Dendritic cell treated with granulocyte-macrophage colony-stimulating factor and Interleukin-4, amounts not matched to agents 40 ng/mL and 50 ng/mL, for 4 days (primary cell): ENCODE results near the gene IL36G.

Source experiments
- H3K27ac Mint-ChIP-seq: one replicate; pipeline ENCODE4 v1.8.0; 2022; ENCODE audit warnings: mild to moderate bottlenecking, mixed read lengths
- H3K27me3 Mint-ChIP-seq: one replicate; pipeline ENCODE4 v1.8.0; 2022; ENCODE audit warnings: mild to moderate bottlenecking, mixed read lengths
- H3K36me3 Mint-ChIP-seq: one replicate; pipeline ENCODE4 v1.8.0; 2022; ENCODE audit warnings: low read depth, mixed read lengths
- H3K4me1 Mint-ChIP-seq: one replicate; pipeline ENCODE4 v1.8.0; 2022; ENCODE audit warnings: low read depth, mixed read lengths
- H3K4me3 Mint-ChIP-seq: one replicate; pipeline ENCODE4 v1.8.0; 2022; ENCODE audit warnings: mild to moderate bottlenecking, moderate library complexity, mixed read lengths
- H3K9me3 Mint-ChIP-seq: one replicate; pipeline ENCODE4 v1.8.0; 2022; ENCODE audit warnings: mixed read lengths
- intact Hi-C: fragments of 100-400 bp; cut with micrococcal nuclease; formaldehyde crosslinking; loops from one replicate; pipeline ENCODE4 v1.15.0; 2022

IL36G gene

GRCh38 chr2:112957511-112957910 lies 20.3 kb upstream of the IL36G start:
- Mint-ChIP-seq H3K4me3 (no peak overlapping the region), H3K27me3 (no peaks in the 10 kb centered on the region), H3K27ac (no peak overlapping the region), H3K9me3 (no peaks in the 10 kb centered on the region), H3K36me3 (no peaks in the 10 kb centered on the region), H3K4me1 (no peaks in the 10 kb centered on the region)
- intact Hi-C loops, result no loop called here

- Mint-ChIP-seq H3K27ac (no peak overlapping the region), H3K9me3 (no peaks in the 10 kb centered on the region), H3K36me3 (no peaks in the 10 kb centered on the region), H3K27me3 (no peaks in the 10 kb centered on the region), H3K4me3 (no peak overlapping the region), H3K4me1 (no peaks in the 10 kb centered on the region)
- intact Hi-C loops, result no loop called here
Measured at GRCh38 chr2:112958428-112959108, 19.2 kb upstream of the IL36G start.

GRCh38 chr2:112959109-112959812 lies 18.5 kb upstream of the IL36G start:
- H3K36me3 Mint-ChIP-seq, result no peaks in the 10 kb centered on the region
- H3K4me3 Mint-ChIP-seq, result no peak overlapping the region
- no peak overlapping the region for H3K27ac Mint-ChIP-seq
- no peaks in the 10 kb centered on the region for H3K9me3 Mint-ChIP-seq
- no peaks in the 10 kb centered on the region for H3K27me3 Mint-ChIP-seq
- intact Hi-C loops, result no loop called here
- no peaks in the 10 kb centered on the region for H3K4me1 Mint-ChIP-seq

- intact Hi-C loops, result no loop called here
- Mint-ChIP-seq H3K27ac (no peak overlapping the region), H3K4me1 (no peaks in the 10 kb centered on the region), H3K9me3 (no peaks in the 10 kb centered on the region), H3K36me3 (no peaks in the 10 kb centered on the region), H3K27me3 (no peaks in the 10 kb centered on the region), H3K4me3 (no peak overlapping the region)
Measured at GRCh38 chr2:112960230-112960825, 17.5 kb upstream of the IL36G start.

- H3K4me1 Mint-ChIP-seq, result no peaks in the 10 kb centered on the region
- H3K9me3 Mint-ChIP-seq, result no peaks in the 10 kb centered on the region
- H3K4me3 Mint-ChIP-seq, result no peak overlapping the region
- no peaks in the 10 kb centered on the region for H3K36me3 Mint-ChIP-seq
- no peak overlapping the region for H3K27ac Mint-ChIP-seq
- no peaks in the 10 kb centered on the region for H3K27me3 Mint-ChIP-seq
- intact Hi-C loops, result no loop called here
Measured at GRCh38 chr2:112962308-112963175, 15.3 kb upstream of the IL36G start.

GRCh38 chr2:112967023-112967422 lies 10.8 kb upstream of the IL36G start:
- intact Hi-C loops, result no loop called here
- Mint-ChIP-seq H3K36me3 (no peaks in the 10 kb centered on the region), H3K4me1 (no peaks in the 10 kb centered on the region), H3K27ac (no peak overlapping the region), H3K4me3 (no peak overlapping the region), H3K27me3 (peaks cover 5% of the 10 kb centered on the region), H3K9me3 (no peaks in the 10 kb centered on the region)

GRCh38 chr2:112972423-112973086 lies 5.3 kb upstream of the IL36G start:
- intact Hi-C loops, result no loop called here
- Mint-ChIP-seq H3K4me1 (no peaks in the 10 kb centered on the region), H3K27me3 (peaks cover 8% of the 10 kb centered on the region), H3K4me3 (no peak overlapping the region), H3K27ac (no peak overlapping the region), H3K36me3 (no peaks in the 10 kb centered on the region), H3K9me3 (no peaks in the 10 kb centered on the region)

- Mint-ChIP-seq H3K27me3 (peaks cover 8% of the 10 kb centered on the region), H3K4me1 (no peaks in the 10 kb centered on the region), H3K4me3 (no peak overlapping the region), H3K36me3 (no peaks in the 10 kb centered on the region), H3K27ac (no peak overlapping the region), H3K9me3 (no peaks in the 10 kb centered on the region)
- intact Hi-C loops, result no loop called here
Measured at GRCh38 chr2:112973156-112973555, 4.7 kb upstream of the IL36G start.

GRCh38 chr2:112979731-112980130 lies 1.9 kb downstream of the IL36G start:
- Mint-ChIP-seq H3K27me3 (peaks cover 5% of the 10 kb centered on the region), H3K4me1 (no peaks in the 10 kb centered on the region), H3K27ac (no peak overlapping the region), H3K9me3 (no peaks in the 10 kb centered on the region), H3K4me3 (no peak overlapping the region), H3K36me3 (no peaks in the 10 kb centered on the region)
- intact Hi-C loops, result no loop called here

- no peaks in the 10 kb centered on the region for H3K36me3 Mint-ChIP-seq
- no peaks in the 10 kb centered on the region for H3K9me3 Mint-ChIP-seq
- peaks cover 5% of the 10 kb centered on the region for H3K27me3 Mint-ChIP-seq
- no peak overlapping the region for H3K27ac Mint-ChIP-seq
- no peaks in the 10 kb centered on the region for H3K4me1 Mint-ChIP-seq
- intact Hi-C loops, result no loop called here
- no peak overlapping the region for H3K4me3 Mint-ChIP-seq
Measured at GRCh38 chr2:112980537-112980936, 2.7 kb downstream of the IL36G start.

GRCh38 chr2:112985090-112985489 lies 7.3 kb downstream of the IL36G start:
- H3K9me3 Mint-ChIP-seq, result peaks cover 9% of the 10 kb centered on the region
- intact Hi-C loops, result no loop called here
- no peaks in the 10 kb centered on the region for H3K4me1 Mint-ChIP-seq
- peaks cover 2% of the 10 kb centered on the region for H3K27me3 Mint-ChIP-seq
- no peak overlapping the region for H3K4me3 Mint-ChIP-seq
- no peak overlapping the region for H3K27ac Mint-ChIP-seq
- no peaks in the 10 kb centered on the region for H3K36me3 Mint-ChIP-seq

- Mint-ChIP-seq H3K27me3 (peaks cover 11% of the 10 kb centered on the region), H3K36me3 (no peaks in the 10 kb centered on the region), H3K27ac (no peak overlapping the region), H3K9me3 (peaks cover 38% of the 10 kb centered on the region), H3K4me3 (no peak overlapping the region), H3K4me1 (no peaks in the 10 kb centered on the region)
- intact Hi-C loops, result no loop called here
Measured at GRCh38 chr2:112989611-112990010, 11.8 kb downstream of the IL36G start.

- no peak overlapping the region for H3K4me3 Mint-ChIP-seq
- no peak overlapping the region for H3K27ac Mint-ChIP-seq
- peaks cover 45% of the 10 kb centered on the region for H3K9me3 Mint-ChIP-seq
- H3K27me3 Mint-ChIP-seq, result peaks cover 11% of the 10 kb centered on the region
- no peaks in the 10 kb centered on the region for H3K36me3 Mint-ChIP-seq
- intact Hi-C loops, result no loop called here
- H3K4me1 Mint-ChIP-seq, result no peaks in the 10 kb centered on the region
Measured at GRCh38 chr2:112993831-112994230, 16.0 kb downstream of the IL36G start.
